Measurements from ENCODE around the gene C1orf159.

The C1orf159 gene

DNA sequence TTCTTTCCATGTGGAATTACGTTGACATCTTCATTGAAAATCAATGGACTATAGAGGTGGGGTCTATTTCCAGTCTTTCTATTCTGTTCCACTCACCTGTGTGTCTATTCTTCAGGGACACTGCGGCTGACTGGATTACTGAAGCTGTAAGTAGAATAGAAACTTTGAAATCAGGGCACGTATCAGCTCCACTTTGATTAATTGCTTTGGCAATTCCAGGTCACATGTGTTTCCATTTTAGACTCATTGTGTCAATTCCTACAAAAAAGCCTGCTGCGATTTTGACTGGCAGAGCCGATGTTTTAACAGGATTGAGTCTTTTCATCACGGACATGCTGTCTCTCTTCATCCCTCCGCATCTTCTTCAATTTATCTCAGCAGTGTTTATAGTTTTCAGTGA is 20.9 kb downstream of the C1orf159 start:
- ChIA-PET POLR2A (no interaction called here), CTCF (interaction anchor here (1.6 kb wide), 1 partner anchor 26 kb away, joined by 3 read pairs; no protein-coding TSS in a partner anchor)
- DNase-seq (ENCODE audit: extremely low spot score): no peak
- TF ChIP-seq, protein P1, sequence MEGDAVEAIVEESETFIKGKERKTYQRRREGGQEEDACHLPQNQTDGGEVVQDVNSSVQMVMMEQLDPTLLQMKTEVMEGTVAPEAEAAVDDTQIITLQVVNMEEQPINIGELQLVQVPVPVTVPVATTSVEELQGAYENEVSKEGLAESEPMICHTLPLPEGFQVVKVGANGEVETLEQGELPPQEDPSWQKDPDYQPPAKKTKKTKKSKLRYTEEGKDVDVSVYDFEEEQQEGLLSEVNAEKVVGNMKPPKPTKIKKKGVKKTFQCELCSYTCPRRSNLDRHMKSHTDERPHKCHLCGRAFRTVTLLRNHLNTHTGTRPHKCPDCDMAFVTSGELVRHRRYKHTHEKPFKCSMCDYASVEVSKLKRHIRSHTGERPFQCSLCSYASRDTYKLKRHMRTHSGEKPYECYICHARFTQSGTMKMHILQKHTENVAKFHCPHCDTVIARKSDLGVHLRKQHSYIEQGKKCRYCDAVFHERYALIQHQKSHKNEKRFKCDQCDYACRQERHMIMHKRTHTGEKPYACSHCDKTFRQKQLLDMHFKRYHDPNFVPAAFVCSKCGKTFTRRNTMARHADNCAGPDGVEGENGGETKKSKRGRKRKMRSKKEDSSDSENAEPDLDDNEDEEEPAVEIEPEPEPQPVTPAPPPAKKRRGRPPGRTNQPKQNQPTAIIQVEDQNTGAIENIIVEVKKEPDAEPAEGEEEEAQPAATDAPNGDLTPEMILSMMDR (IDR thresholded peaks at IDR 0.05; ENCODE audit: control extremely low read depth, extremely low read depth, low read depth, missing control alignments): no peak

- POLR2A ChIA-PET: no interaction called here
- CTCF ChIA-PET: no interaction called here
- TF ChIP-seq, protein P1 (IDR thresholded peaks at IDR 0.05; ENCODE audit: control extremely low read depth, extremely low read depth, low read depth, missing control alignments): no peak
- no peak for DNase-seq (ENCODE audit: extremely low spot score)
Observed at GRCh38 chr1:1093610-1093943, 22.3 kb downstream of the C1orf159 start.

DNA sequence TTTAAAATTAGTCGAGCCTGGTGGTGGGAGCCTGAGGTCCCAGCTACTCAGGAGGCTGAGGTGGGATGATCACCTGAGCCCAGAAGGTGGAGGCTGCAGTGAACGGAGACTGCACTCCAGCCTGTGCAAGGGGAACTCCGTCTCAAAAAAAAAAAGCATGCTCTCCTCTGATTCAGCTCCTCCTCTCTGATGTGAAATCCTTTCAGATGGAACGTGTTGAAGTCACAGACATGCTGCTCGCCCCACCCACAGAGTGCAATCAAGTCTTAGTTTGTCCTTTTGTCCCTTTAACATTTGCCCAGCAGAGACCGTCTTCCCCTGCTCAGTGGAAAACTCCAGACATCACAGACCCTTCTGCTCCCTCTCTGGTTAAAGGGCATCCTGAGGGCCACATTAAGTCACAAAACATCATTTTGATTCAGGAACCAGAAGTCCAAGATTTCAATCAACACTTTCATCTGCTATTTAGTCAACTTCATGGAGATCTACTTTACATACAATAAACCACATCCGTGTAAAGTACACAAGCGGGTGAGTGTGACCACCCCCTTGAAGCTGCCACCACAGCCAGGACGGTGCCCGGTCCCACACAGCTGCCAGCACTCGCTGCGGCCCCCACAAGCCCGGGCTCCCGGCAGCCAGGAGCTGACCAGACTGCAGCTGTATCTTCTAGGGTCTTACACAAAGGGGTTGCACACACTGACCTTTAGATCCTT is 22.8 kb downstream of the C1orf159 start:
- ChIA-PET CTCF (interaction anchor here (1.0 to 1.6 kb wide), 3 partner anchors 11 to 29 kb away, joined by 3 to 5 read pairs (median 3); no protein-coding TSS in a partner anchor), POLR2A (no interaction called here)
- no peak for DNase-seq (ENCODE audit: extremely low spot score)
- TF ChIP-seq, protein P1 (IDR thresholded peaks at IDR 0.05; ENCODE audit: control extremely low read depth, extremely low read depth, low read depth, missing control alignments): no peak

DNA sequence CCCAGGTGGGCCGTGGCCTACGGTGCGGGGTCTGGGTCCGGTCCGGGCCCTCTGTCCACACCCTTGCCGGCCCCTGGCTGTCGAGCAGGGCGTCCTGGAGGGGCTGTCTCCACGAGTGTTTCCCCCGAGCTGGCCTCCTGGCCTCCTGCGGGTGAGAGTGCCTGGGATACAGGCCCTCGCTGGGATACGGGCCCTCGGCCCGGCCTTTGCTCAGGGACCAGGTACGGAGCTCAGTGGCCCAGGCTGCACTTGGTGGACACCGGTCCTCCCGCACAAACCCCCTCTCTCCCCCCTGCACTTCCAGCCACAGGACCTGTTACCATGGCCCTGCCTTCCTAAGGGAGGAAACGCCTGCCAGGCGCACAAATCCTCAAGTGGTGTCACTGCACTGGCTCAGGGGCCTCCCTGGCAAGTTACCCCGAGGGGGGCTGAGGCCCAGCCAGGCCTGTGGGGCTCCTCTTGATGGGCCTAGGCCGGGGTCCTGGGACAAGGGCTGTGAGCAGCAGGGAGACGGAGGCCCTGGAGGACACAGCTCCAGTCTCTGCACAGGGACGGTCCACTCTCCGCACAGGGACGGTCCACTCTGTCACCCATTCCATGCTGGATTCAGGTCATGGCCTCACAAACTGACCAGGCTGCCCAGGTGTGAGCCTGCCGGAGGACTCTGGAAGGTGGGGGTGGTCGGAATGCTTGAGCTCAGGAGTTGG is 23.6 kb downstream of the C1orf159 start:
- CTCF ChIA-PET: interaction anchor here (1.0 to 1.6 kb wide), 3 partner anchors 11 to 30 kb away, joined by 3 to 5 read pairs (median 3); no protein-coding TSS in a partner anchor
- POLR2A ChIA-PET: no interaction called here
- TF ChIP-seq, protein P1 (IDR thresholded peaks at IDR 0.05; ENCODE audit: control extremely low read depth, extremely low read depth, low read depth, missing control alignments): no peak
- DNase-seq (ENCODE audit: extremely low spot score): no peak

GRCh38 chr1:1091344-1092148 is 24.3 kb downstream of the C1orf159 start:
- ChIA-PET CTCF (interaction anchor here (1.0 to 1.6 kb wide), 3 partner anchors 12 to 31 kb away, joined by 3 to 5 read pairs (median 3); no protein-coding TSS in a partner anchor), POLR2A (no interaction called here)
- DNase-seq (ENCODE audit: extremely low spot score): no peak
- TF ChIP-seq, protein P1 (IDR thresholded peaks at IDR 0.05; ENCODE audit: control extremely low read depth, extremely low read depth, low read depth, missing control alignments): no peak
